ENCODE data around the gene LARP1. TPM values are rescaled to one million over a fixed set of nuclear protein-coding genes. Genes with fewer than 3 reads are reported as not detected.
A peak's percentile ranks its signal among the peaks of the same experiment; 100 is the strongest.

Gene LARP1
- total and polyA plus RNA-seq, 12 donors = 26.4 to 197 (median 163) TPM

- DNase-seq = no peak
- Histone ChIP-seq H3K36me3 (no peaks in the 10 kb centered on the region), H3K4me1 (peaks cover 25 to 92% (median 82%) of the 10 kb centered on the region in 9 donors), H3K27me3 (no peaks in the 10 kb centered on the region), H3K4me3 (no peak overlapping the region), H3K27ac (no peak overlapping the region), H3K9me3 (no peaks in the 10 kb centered on the region)
- intact Hi-C loops (cut with DNase I) = loop anchor here in 1 of 10 donors (5.0 kb wide), 1 partner anchor 37 kb away; no protein-coding TSS in a partner anchor
- TF ChIP-seq CTCF (IDR thresholded peaks at IDR 0.05) = no peak
- no peak for ATAC-seq
- 83 to 85% methylated on average over 10 of the region's 10 CpGs for WGBS, 2 donors
Observed at GRCh38 chr5:154765396-154765925, 10.3 kb downstream of the LARP1 start.

GRCh38 chr5:154766558-154767281 is 11.5 kb downstream of the LARP1 start:
- Histone ChIP-seq H3K27me3 (no peaks in the 10 kb centered on the region), H3K9me3 (no peaks in the 10 kb centered on the region), H3K4me1 (peaks cover 30 to 92% (median 82%) of the 10 kb centered on the region in 9 donors), H3K36me3 (no peaks in the 10 kb centered on the region), H3K27ac (peak overlapping the region in 4 of 10 donors; percentile 0 to 54 (median 4)), H3K4me3 (no peak overlapping the region)
- no peak for TF ChIP-seq CTCF (IDR thresholded peaks at IDR 0.05)
- intact Hi-C loops (cut with DNase I) = loop anchor here in 1 of 10 donors (5.0 kb wide), 1 partner anchor 36 kb away; no protein-coding TSS in a partner anchor
- no peak for DNase-seq
- no peak for ATAC-seq
- 73 to 75% methylated on average over 3 of the region's 3 CpGs for WGBS, 2 donors

DNA sequence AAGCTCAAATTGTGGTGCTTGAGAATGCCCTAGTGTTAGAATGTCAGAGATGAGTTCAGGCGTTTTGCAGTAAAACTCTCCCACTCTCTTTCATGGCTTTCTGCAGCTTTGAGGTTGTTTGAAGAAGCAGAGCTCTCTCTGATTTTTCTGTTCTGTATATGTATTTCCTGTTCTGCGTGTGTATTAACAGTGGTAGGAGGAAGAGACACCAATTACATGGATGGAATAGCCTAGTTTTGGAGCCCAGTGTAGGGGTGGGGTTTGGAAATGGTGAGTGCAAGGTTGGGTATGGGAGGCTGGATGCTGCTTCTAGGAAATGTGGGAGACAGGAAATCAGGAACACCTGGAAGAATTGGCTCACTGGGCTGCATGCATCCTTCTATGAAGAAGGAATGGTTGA is 12.4 kb downstream of the LARP1 start:
- no peaks in the 10 kb centered on the region for H3K27me3 ChIP-seq
- H3K27ac ChIP-seq = peak overlapping the region in 1 of 10 donors; percentile 0
- H3K36me3 ChIP-seq = no peaks in the 10 kb centered on the region
- no peak for TF ChIP-seq CTCF (IDR thresholded peaks at IDR 0.05)
- 43 to 44% methylated on average over 2 of the region's 2 CpGs for WGBS, 2 donors
- H3K9me3 ChIP-seq = no peaks in the 10 kb centered on the region
- intact Hi-C loops (cut with DNase I) = loop anchor here in 1 of 10 donors (5.0 kb wide), 1 partner anchor 35 kb away; no protein-coding TSS in a partner anchor
- no peak for DNase-seq
- ATAC-seq = no peak
- peaks cover 29 to 92% (median 82%) of the 10 kb centered on the region in 9 donors for H3K4me1 ChIP-seq
- no peak overlapping the region for H3K4me3 ChIP-seq

- Histone ChIP-seq H3K27me3 (no peaks in the 10 kb centered on the region), H3K4me1 (peaks cover 29 to 94% (median 84%) of the 10 kb centered on the region in 9 donors), H3K9me3 (no peaks in the 10 kb centered on the region), H3K36me3 (no peaks in the 10 kb centered on the region), H3K4me3 (no peak overlapping the region), H3K27ac (no peak overlapping the region)
- DNase-seq (no peak), ATAC-seq (no peak)
- intact Hi-C loops (cut with DNase I) = loop anchor here in 1 of 10 donors (5.0 kb wide), 1 partner anchor 34 kb away; no protein-coding TSS in a partner anchor
- 93 to 95% methylated on average over 2 of the region's 2 CpGs for WGBS, 2 donors
- no peak for TF ChIP-seq CTCF (IDR thresholded peaks at IDR 0.05)
Observed at GRCh38 chr5:154768207-154768606, 13.0 kb downstream of the LARP1 start.

Measured in heart right ventricle (tissue), 16 donors.